Measurements from ENCODE around the gene DDR2.

GRCh38 chr1:162633081-162633762 lies 958 bp downstream of the DDR2 start:
- TF ChIP-seq CTCF (IDR thresholded peaks at IDR 0.05; ENCODE audit: low read depth, low read length) (no peak), EZH2phosphoT487 (IDR thresholded peaks at IDR 0.05; ENCODE audit: low read depth) (no peak)

Data from OCI-LY3 (cell line).